SH-SY5Y (cell line): ENCODE results near the gene AGRN.

Source experiments
- GATA2 ChIP-seq: IDR thresholded peaks from 2 replicates; pipeline ENCODE4 v1.6.1; 2011; ENCODE audit warnings: mild to moderate bottlenecking, low read depth, low read length
- GATA3 ChIP-seq: IDR thresholded peaks from 2 replicates; pipeline ENCODE4 v1.6.1; 2011; ENCODE audit warnings: low read depth, mild to moderate bottlenecking, low read length, moderate library complexity

DNA sequence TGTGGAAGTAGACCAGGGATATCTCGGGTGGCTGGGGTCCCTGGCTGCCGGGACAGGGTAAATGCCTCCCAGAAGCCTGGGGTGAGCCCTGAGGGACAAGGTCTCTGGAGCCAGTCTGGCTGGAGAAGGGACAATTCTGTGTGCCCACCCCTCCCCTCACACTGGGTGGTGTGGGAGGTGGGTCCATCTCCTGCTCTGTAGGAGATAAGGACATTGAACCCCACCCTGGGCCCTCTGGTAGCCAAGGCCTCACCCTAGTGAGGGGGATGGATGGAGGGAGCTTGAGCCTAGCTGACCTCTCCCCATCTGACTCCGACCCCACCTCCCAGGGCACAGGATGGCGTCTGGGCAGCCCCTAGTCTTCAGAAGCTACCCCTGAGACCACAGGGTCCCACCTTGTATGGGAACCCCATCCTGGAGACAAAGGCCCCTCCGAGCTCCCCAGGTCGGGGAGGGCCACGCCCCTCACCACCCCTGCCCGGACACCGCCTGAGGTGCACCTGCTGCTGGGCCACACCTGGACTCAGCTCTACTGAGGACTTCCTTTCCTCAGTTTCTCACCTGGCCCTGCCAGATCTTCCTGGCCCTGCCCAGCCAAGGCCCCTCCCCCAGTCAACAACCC is 4.3 kb downstream of the AGRN start:
- TF ChIP-seq GATA2: no peak
- no peak for TF ChIP-seq GATA3
